Kidney (tissue), 14 donors: Measurements from ENCODE around the gene MAK. TPM values are rescaled to one million over a fixed set of nuclear protein-coding genes. Genes with fewer than 3 reads are reported as not detected.
"Not testable (repeated sequence)": the region's sequence is repeated elsewhere in the genome, so short reads cannot be mapped to it uniquely, and the experiment has no call there.

Source experiments
- DNase-seq, 5 donors: peaks; one replicate each; pipeline ENCODE4 v3.0.0-alpha.2; 2013 to 2020
- FAIRE-seq: peaks from 2 replicates; lab custom pipeline; 2012; peaks lifted over from hg19 to GRCh38; lab: Jason Lieb, UNC
- H3K27ac ChIP-seq, 2 donors: one replicate each; pipeline ENCODE4 v1.7.0; 2013; ENCODE audit warnings: low read depth in 2 of 2, low read length in 2 of 2, inconsistent platforms in 1 of 2
- H3K27me3 ChIP-seq: one replicate; pipeline ENCODE4 v1.7.1; 2013; ENCODE audit warnings: low read length, inconsistent platforms; ENCODE audit not compliant: control insufficient read depth, insufficient read depth
- H3K36me3 ChIP-seq, 3 donors: one replicate each; pipeline versions ENCODE4 v1.7.0 to v1.7.1; 2013; ENCODE audit warnings: low read length in 3 of 3, control low read depth in 1 of 3, inconsistent platforms in 1 of 3; ENCODE audit not compliant: insufficient read depth in 3 of 3, control insufficient read depth in 2 of 3
- H3K4me1 ChIP-seq, 3 donors: one replicate each; pipeline versions ENCODE4 v1.7.0 to v1.7.1; 2013; ENCODE audit warnings: low read length in 3 of 3, inconsistent platforms in 1 of 3, low read depth in 1 of 3; ENCODE audit not compliant: control insufficient read depth in 2 of 3, insufficient read depth in 2 of 3
- H3K4me3 ChIP-seq, 3 donors: one replicate each; pipeline versions ENCODE4 v1.7.0 to v1.8.1; 2013; ENCODE audit warnings: low read length in 3 of 3, control low read depth in 1 of 3, inconsistent platforms in 1 of 3
- H3K9ac ChIP-seq, 3 donors: one replicate each; pipeline versions ENCODE4 v1.7.0 to v1.7.1; 2013; ENCODE audit warnings: low read length in 3 of 3, control low read depth in 1 of 3, inconsistent platforms in 1 of 3
- H3K9me3 ChIP-seq, 3 donors: one replicate each; pipeline versions ENCODE4 v1.7.0 to v1.7.1; 2013; ENCODE audit warnings: low read length in 3 of 3, control low read depth in 1 of 3, inconsistent platforms in 1 of 3; ENCODE audit not compliant: control insufficient read depth in 2 of 3, insufficient read depth in 1 of 3
- CTCF ChIP-seq: IDR thresholded peaks from 3 replicates; pipeline ENCODE4 v1.5.1; 2012; ENCODE audit warnings: mild to moderate bottlenecking, moderate library complexity, borderline replicate concordance; ENCODE audit not compliant: insufficient read depth; ENCODE audit errors: extremely low read depth
- intact Hi-C: fragments of 100-400 bp; cut with DNase I; formaldehyde crosslinking; loops from one replicate; pipeline ENCODE4 v1.11.1; 2022
- polyA plus RNA-seq: library from polyadenylated mRNA; stranded (reverse); fragments of 350-450 nt; fragmentation: Illumina TruSeq; extraction: RNeasy Lipid Tissue Mini Kit (QIAGEN cat#74804); gene quantifications from one replicate; pipeline ENCODE4 v1.2.3, GENCODE V29; 2014; ENCODE audit warnings: low read depth, low replicate concordance; ENCODE audit not compliant: insufficient read depth
- total RNA-seq: library from RNA; stranded (reverse); fragmentation: NEBNext Ultra II Directional; extraction: Animal tissue kit (Norgen Biotek cat#: 25700); gene quantifications from one replicate; pipeline ENCODE4 v1.2.1, GENCODE V29; 2021
- donor health status: control.
- donor health status: control.
- donor health status: control.
- donor health status: control.
- donor health status: control.
- donor health status: DM: yes; HTN: yes; CAD: no.
- donor health status: Normal renal cell carcinoma (clear cell type).

The MAK gene
- total and polyA plus RNA-seq, 2 donors from 2014 or later: 0.66 TPM; not detected in 1

- H3K9ac ChIP-seq, H3K4me3 ChIP-seq, DNase-seq, intact Hi-C loops, H3K27me3 ChIP-seq, H3K27ac ChIP-seq, H3K9me3 ChIP-seq, FAIRE-seq: not testable (repeated sequence)
- Histone ChIP-seq H3K4me1 (peaks cover 0 to 20% (median 12%) of the 10 kb centered on the region in 3 donors), H3K36me3 (peaks cover 0 to 19% (median 14%) of the 10 kb centered on the region in 3 donors)
Observed at GRCh38 chr6:10750568-10750967, 87.8 kb downstream of the MAK start.

GRCh38 chr6:10749734-10750133 lies 88.6 kb downstream of the MAK start:
- TF ChIP-seq CTCF: no peak
- intact Hi-C loops: no loop called here
- Histone ChIP-seq H3K4me3 (no peak overlapping the region), H3K9ac (no peak overlapping the region), H3K4me1 (peaks cover 0 to 20% (median 12%) of the 10 kb centered on the region in 3 donors), H3K9me3 (no peaks in the 10 kb centered on the region), H3K27me3 (no peaks in the 10 kb centered on the region), H3K27ac (no peak overlapping the region), H3K36me3 (peaks cover 0 to 14% (median 11%) of the 10 kb centered on the region in 3 donors)
- FAIRE-seq: no peak
- no peak for DNase-seq

- Histone ChIP-seq H3K36me3 (peaks cover 0 to 4% (median 0%) of the 10 kb centered on the region in 3 donors), H3K4me3 (peak within 1 kb of the TSS; percentile 72 to 90 (median 90))
- no peak for FAIRE-seq
Observed at GRCh38 chr6:10747251-10747972, 90.9 kb downstream of the MAK start, which contains the start of gene TMEM14B. Gene TMEM14B, plus strand, starts transcription at chr6:10747805. Its CDS starts 1,441 bp downstream, at chr6:10749246.

More at GRCh38 chr6:10747251-10747972, 90.9 kb downstream of the MAK start, which contains the start of gene TMEM14B:
- no peak for TF ChIP-seq CTCF
- peaks cover 0 to 20% (median 12%) of the 10 kb centered on the region in 3 donors for H3K4me1 ChIP-seq
- peak; percentile 99 to 100 (median 99) for DNase-seq
- H3K9ac ChIP-seq: peak within 1 kb of the TSS; percentile 52 to 89 (median 75)
- no peaks in the 10 kb centered on the region for H3K27me3 ChIP-seq
- H3K9me3 ChIP-seq: no peaks in the 10 kb centered on the region
- peak within 1 kb of the TSS; percentile 75 to 76 for H3K27ac ChIP-seq
- intact Hi-C loops: no loop called here
